Neural cell (in vitro differentiated cells): ENCODE results near the gene ACTBL2. TPM values are rescaled to one million over a fixed set of nuclear protein-coding genes. Genes with fewer than 3 reads are reported as not detected.

Experiments
- H2AFZ ChIP-seq: fragments of 200-600, 300-800 bp; sonication (generic), shearing (Covaris generic); 2 replicates; pipeline ENCODE4 v1.6.0; 2014; ENCODE audit warnings: low read depth, mild to moderate bottlenecking, antibody characterized with exemption, low read length, moderate library complexity
- H3F3A ChIP-seq: fragments of 200-600 bp; shearing (Covaris generic); 2 replicates; pipeline ENCODE4 v1.6.1; 2016; ENCODE audit warnings: mild to moderate bottlenecking, moderate library complexity, mixed read lengths, antibody characterized with exemption, low read length; ENCODE audit not compliant: insufficient read depth, poor library complexity, severe bottlenecking
- H3K27ac ChIP-seq: fragments of 200-600, 300-800 bp; sonication (generic), shearing (Covaris generic); 2 replicates; pipeline ENCODE4 v1.5.1; 2014; ENCODE audit warnings: mild to moderate bottlenecking, low read length, moderate library complexity
- H3K27me3 ChIP-seq: fragments of 300-800, 200-600 bp; sonication (generic), shearing (Covaris generic); 2 replicates; pipeline ENCODE4 v1.6.0; 2014; ENCODE audit warnings: mild to moderate bottlenecking, low read depth, low read length, moderate library complexity; ENCODE audit not compliant: insufficient read depth
- H3K36me3 ChIP-seq: fragments of 300-800, 200-600 bp; sonication (generic), shearing (Covaris generic); 2 replicates; pipeline ENCODE4 v1.5.1; 2014; ENCODE audit warnings: mild to moderate bottlenecking, antibody characterized with exemption, low read length, moderate library complexity; ENCODE audit not compliant: insufficient read depth
- H3K4me2 ChIP-seq: fragments of 300-800, 200-600 bp; sonication (generic), shearing (Covaris generic); 2 replicates; pipeline ENCODE4 v1.6.0; 2014; ENCODE audit warnings: mild to moderate bottlenecking, low read length
- H3K4me3 ChIP-seq: fragments of 300-800, 200-600 bp; sonication (generic), shearing (Covaris generic); 2 replicates; pipeline ENCODE4 v1.5.1; 2014; ENCODE audit warnings: mild to moderate bottlenecking, low read length, moderate library complexity
- H3K79me2 ChIP-seq: fragments of 200-600 bp; shearing (Covaris generic); replicated peaks from 2 replicates; pipeline ENCODE4 v1.6.0; 2014; ENCODE audit warnings: mild to moderate bottlenecking, low read length, moderate library complexity; ENCODE audit not compliant: insufficient read depth
- H3K9ac ChIP-seq: fragments of 300-800, 200-600 bp; sonication (generic), shearing (Covaris generic); 2 replicates; pipeline ENCODE4 v1.6.1; 2016; ENCODE audit warnings: mild to moderate bottlenecking, low read length, mixed read lengths
- H3K9me2 ChIP-seq: fragments of 200-600 bp; shearing (Covaris generic); 2 replicates; pipeline ENCODE4 v1.6.1; 2016; ENCODE audit warnings: mild to moderate bottlenecking, low read length, mixed read lengths; ENCODE audit not compliant: insufficient read depth
- H3K9me3 ChIP-seq: fragments of 200-600, 300-800 bp; sonication (generic), shearing (Covaris generic); 2 replicates; pipeline ENCODE4 v1.6.1; 2016; ENCODE audit warnings: mild to moderate bottlenecking, mixed run types, low read length, moderate library complexity, mixed read lengths
- H4K20me1 ChIP-seq: fragments of 200-600 bp; shearing (Covaris generic); 2 replicates; pipeline ENCODE4 v1.6.1; 2016; ENCODE audit warnings: mild to moderate bottlenecking, mixed run types; ENCODE audit not compliant: insufficient read depth
- EP300 ChIP-seq: fragments of 450-650 bp; conservative IDR thresholded peaks from 2 replicates; pipeline ENCODE4 v1.6.1; 2014; ENCODE audit warnings: antibody characterized with exemption, mild to moderate bottlenecking, moderate library complexity; ENCODE audit not compliant: poor library complexity, severe bottlenecking
- EZH2 ChIP-seq: fragments of 200-600, 300-800 bp; shearing (Covaris generic), sonication (generic); IDR thresholded peaks from 2 replicates; pipeline ENCODE4 v1.6.1; 2014; ENCODE audit warnings: antibody characterized with exemption, low read length, borderline replicate concordance, mild to moderate bottlenecking; ENCODE audit not compliant: insufficient read depth, poor library complexity, severe bottlenecking
- MXI1 ChIP-seq: fragments of 450-650 bp; conservative IDR thresholded peaks from 2 replicates; pipeline ENCODE4 v1.6.1; 2014; ENCODE audit warnings: antibody characterized with exemption, mild to moderate bottlenecking; ENCODE audit not compliant: poor library complexity, severe bottlenecking
- POLR2AphosphoS5 ChIP-seq: IDR thresholded peaks from 2 replicates; pipeline ENCODE4 v1.6.1; 2012
- RAD21 ChIP-seq: fragments of 450-650 bp; conservative IDR thresholded peaks from 2 replicates; pipeline ENCODE4 v1.6.1; 2014; ENCODE audit warnings: antibody characterized with exemption, mild to moderate bottlenecking, moderate library complexity
- SMC3 ChIP-seq: fragments of 450-650 bp; conservative IDR thresholded peaks from 2 replicates; pipeline ENCODE4 v1.6.1; 2014; ENCODE audit warnings: antibody characterized with exemption, mild to moderate bottlenecking, moderate library complexity; ENCODE audit not compliant: poor library complexity
- TAF1 ChIP-seq: IDR thresholded peaks from 2 replicates; pipeline ENCODE4 v1.6.1; 2012; ENCODE audit warnings: low read depth
- polyA plus RNA-seq: library from polyadenylated mRNA; depleted of rRNA; stranded (reverse); fragments of >200 nt; gene quantifications from 2 replicates; pipeline ENCODE4 v1.2.3, GENCODE V29; 2014
- TF ChIP-seq, protein P1 (sequence below): IDR thresholded peaks from 2 replicates; pipeline ENCODE4 v1.6.1; 2012; ENCODE audit warnings: borderline replicate concordance
- TF ChIP-seq, protein P2 (sequence below): fragments of 450-650 bp; IDR thresholded peaks from 2 replicates; pipeline ENCODE4 v1.5.1; 2014; ENCODE audit warnings: antibody characterized with exemption, mild to moderate bottlenecking, moderate library complexity; ENCODE audit not compliant: poor library complexity, severe bottlenecking

ACTBL2 gene
- polyA plus RNA-seq, 1 donor from 2014 or later, result not detected

DNA sequence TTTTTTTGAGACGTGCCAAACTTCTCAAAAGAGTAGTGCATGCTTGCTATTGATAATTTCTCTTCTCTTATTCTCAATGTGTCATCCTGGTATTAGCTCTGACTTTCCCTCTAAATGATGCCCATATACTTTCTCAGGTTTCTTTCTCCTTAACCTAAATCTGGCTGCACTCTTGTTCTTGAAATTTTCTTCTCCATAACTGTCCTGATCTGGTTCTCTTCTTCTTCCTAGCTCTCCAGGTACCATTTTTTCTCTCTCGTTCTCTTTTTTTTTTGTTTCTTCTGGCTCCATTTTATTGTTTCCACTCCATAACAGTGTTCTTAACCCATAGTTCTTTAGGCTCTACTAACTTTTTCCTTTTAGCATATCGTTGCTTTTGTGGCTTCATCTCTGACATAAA, 47.9 kb downstream of the ACTBL2 start:
- TF ChIP-seq EZH2 (no peak), EP300 (no peak), POLR2AphosphoS5 (no peak), SMC3 (no peak), RAD21 (no peak), TAF1 (no peak), MXI1 (no peak)
- TF ChIP-seq, protein P1, sequence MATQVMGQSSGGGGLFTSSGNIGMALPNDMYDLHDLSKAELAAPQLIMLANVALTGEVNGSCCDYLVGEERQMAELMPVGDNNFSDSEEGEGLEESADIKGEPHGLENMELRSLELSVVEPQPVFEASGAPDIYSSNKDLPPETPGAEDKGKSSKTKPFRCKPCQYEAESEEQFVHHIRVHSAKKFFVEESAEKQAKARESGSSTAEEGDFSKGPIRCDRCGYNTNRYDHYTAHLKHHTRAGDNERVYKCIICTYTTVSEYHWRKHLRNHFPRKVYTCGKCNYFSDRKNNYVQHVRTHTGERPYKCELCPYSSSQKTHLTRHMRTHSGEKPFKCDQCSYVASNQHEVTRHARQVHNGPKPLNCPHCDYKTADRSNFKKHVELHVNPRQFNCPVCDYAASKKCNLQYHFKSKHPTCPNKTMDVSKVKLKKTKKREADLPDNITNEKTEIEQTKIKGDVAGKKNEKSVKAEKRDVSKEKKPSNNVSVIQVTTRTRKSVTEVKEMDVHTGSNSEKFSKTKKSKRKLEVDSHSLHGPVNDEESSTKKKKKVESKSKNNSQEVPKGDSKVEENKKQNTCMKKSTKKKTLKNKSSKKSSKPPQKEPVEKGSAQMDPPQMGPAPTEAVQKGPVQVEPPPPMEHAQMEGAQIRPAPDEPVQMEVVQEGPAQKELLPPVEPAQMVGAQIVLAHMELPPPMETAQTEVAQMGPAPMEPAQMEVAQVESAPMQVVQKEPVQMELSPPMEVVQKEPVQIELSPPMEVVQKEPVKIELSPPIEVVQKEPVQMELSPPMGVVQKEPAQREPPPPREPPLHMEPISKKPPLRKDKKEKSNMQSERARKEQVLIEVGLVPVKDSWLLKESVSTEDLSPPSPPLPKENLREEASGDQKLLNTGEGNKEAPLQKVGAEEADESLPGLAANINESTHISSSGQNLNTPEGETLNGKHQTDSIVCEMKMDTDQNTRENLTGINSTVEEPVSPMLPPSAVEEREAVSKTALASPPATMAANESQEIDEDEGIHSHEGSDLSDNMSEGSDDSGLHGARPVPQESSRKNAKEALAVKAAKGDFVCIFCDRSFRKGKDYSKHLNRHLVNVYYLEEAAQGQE, result no peak
- TF ChIP-seq, protein P2, sequence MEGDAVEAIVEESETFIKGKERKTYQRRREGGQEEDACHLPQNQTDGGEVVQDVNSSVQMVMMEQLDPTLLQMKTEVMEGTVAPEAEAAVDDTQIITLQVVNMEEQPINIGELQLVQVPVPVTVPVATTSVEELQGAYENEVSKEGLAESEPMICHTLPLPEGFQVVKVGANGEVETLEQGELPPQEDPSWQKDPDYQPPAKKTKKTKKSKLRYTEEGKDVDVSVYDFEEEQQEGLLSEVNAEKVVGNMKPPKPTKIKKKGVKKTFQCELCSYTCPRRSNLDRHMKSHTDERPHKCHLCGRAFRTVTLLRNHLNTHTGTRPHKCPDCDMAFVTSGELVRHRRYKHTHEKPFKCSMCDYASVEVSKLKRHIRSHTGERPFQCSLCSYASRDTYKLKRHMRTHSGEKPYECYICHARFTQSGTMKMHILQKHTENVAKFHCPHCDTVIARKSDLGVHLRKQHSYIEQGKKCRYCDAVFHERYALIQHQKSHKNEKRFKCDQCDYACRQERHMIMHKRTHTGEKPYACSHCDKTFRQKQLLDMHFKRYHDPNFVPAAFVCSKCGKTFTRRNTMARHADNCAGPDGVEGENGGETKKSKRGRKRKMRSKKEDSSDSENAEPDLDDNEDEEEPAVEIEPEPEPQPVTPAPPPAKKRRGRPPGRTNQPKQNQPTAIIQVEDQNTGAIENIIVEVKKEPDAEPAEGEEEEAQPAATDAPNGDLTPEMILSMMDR, result no peak
- Histone ChIP-seq H2AFZ (no peak overlapping the region), H3K27me3 (no peaks in the 10 kb centered on the region), H3K9me2 (no peaks in the 10 kb centered on the region), H3K9ac (no peak overlapping the region), H3K4me2 (no peak overlapping the region), H3K9me3 (no peaks in the 10 kb centered on the region), H4K20me1 (no peaks in the 10 kb centered on the region), H3K79me2 (no peaks in the 10 kb centered on the region), H3K27ac (no peak overlapping the region), H3K4me3 (no peak overlapping the region), H3F3A (no peaks in the 10 kb centered on the region), H3K36me3 (no peaks in the 10 kb centered on the region)

DNA sequence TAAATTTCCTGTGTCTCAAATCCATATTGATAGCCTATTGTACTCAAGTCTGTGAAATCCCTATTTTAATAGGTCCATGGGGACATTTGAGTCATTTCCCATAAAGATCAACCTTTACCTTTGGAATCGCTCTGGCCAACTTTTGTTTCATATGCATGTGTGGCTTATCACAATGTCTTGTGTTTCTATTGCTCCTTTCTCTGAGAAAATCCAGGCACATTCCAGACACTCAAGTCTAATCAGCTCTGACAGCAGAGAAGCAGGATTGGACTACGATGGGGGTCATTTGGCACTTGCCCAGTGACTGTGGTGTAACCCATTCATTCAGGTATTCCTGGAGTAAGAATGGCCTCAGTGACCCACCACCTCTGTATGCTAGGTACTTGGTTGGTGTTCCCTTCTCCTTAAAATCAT, 48.4 kb downstream of the ACTBL2 start:
- H2AFZ ChIP-seq, result no peak overlapping the region
- H3F3A ChIP-seq, result no peaks in the 10 kb centered on the region
- H3K4me2 ChIP-seq, result no peak overlapping the region
- H3K9me2 ChIP-seq, result no peaks in the 10 kb centered on the region
- H3K9ac ChIP-seq, result no peak overlapping the region
- H4K20me1 ChIP-seq, result no peaks in the 10 kb centered on the region
- H3K27ac ChIP-seq, result no peak overlapping the region
- H3K27me3 ChIP-seq, result no peaks in the 10 kb centered on the region
- H3K9me3 ChIP-seq, result no peaks in the 10 kb centered on the region
- no peak for TF ChIP-seq RAD21
- no peak for TF ChIP-seq SMC3
- no peak for TF ChIP-seq MXI1
- no peak for TF ChIP-seq EP300
- TF ChIP-seq, protein P1, result no peak
- H3K36me3 ChIP-seq, result no peaks in the 10 kb centered on the region
- no peak overlapping the region for H3K4me3 ChIP-seq
- no peaks in the 10 kb centered on the region for H3K79me2 ChIP-seq
